Neuronal stem cell (in vitro differentiated cells): ENCODE results near the gene PYY.

ENCODE experiments used
- DNase-seq: peaks from one replicate; pipeline ENCODE4 v3.0.0-alpha.2; 2013; ENCODE audit warnings: low spot score
- H2AFZ ChIP-seq: one replicate; pipeline ENCODE4 v1.6.1; 2013; ENCODE audit warnings: mild to moderate bottlenecking, low read length, inconsistent platforms
- H2AK5ac ChIP-seq: 2 replicates; pipeline ENCODE4 v1.6.1; 2013; ENCODE audit warnings: low read depth, mild to moderate bottlenecking, inconsistent platforms, low read length, moderate library complexity, mixed read lengths
- H2BK120ac ChIP-seq: 2 replicates; pipeline ENCODE4 v1.6.1; 2013; ENCODE audit warnings: low read depth, mild to moderate bottlenecking, inconsistent platforms, low read length, moderate library complexity, mixed read lengths
- H2BK12ac ChIP-seq: one replicate; pipeline ENCODE4 v1.6.1; 2013; ENCODE audit warnings: low read length, inconsistent platforms
- H2BK15ac ChIP-seq: 2 replicates; pipeline ENCODE4 v1.6.1; 2013; ENCODE audit warnings: mild to moderate bottlenecking, low read length, inconsistent platforms, mixed read lengths
- H2BK5ac ChIP-seq: one replicate; pipeline ENCODE4 v1.6.1; 2013; ENCODE audit warnings: inconsistent platforms, mild to moderate bottlenecking, low read length, moderate library complexity
- H3K14ac ChIP-seq: one replicate; pipeline ENCODE4 v1.6.1; 2013; ENCODE audit warnings: low read length, inconsistent platforms
- H3K18ac ChIP-seq: 2 replicates; pipeline ENCODE4 v1.6.1; 2013; ENCODE audit warnings: low read length, inconsistent platforms
- H3K23ac ChIP-seq: 2 replicates; pipeline ENCODE4 v1.6.1; 2013; ENCODE audit warnings: low read depth, mild to moderate bottlenecking, mixed read lengths, low read length, inconsistent platforms; ENCODE audit not compliant: poor library complexity
- H3K27ac ChIP-seq: replicated peaks from 3 replicates; pipeline ENCODE4 v1.5.1; 2013; ENCODE audit warnings: low read length, inconsistent platforms
- H3K27me3 ChIP-seq, 3 experiments: 2 replicates each; pipeline ENCODE4 v1.6.1; 2013; ENCODE audit warnings: low read length in 3 of 3, mild to moderate bottlenecking in 2 of 3, inconsistent platforms in 1 of 3, low read depth in 1 of 3, mixed read lengths in 1 of 3, moderate library complexity in 1 of 3; ENCODE audit not compliant: control insufficient read depth in 3 of 3, insufficient read depth in 3 of 3
- H3K36me3 ChIP-seq, 2 donors: replicated peaks in 1 of 2; 2 replicates each; pipeline ENCODE4 v1.6.1; 2013; ENCODE audit warnings: low read length in 2 of 2; ENCODE audit not compliant: control insufficient read depth in 2 of 2, insufficient read depth in 2 of 2
- H3K4ac ChIP-seq: 2 replicates; pipeline ENCODE4 v1.6.1; 2013; ENCODE audit warnings: inconsistent platforms, mild to moderate bottlenecking, low read length, moderate library complexity
- H3K4me1 ChIP-seq, 2 donors: 1 replicate in 1 of 2; 2 replicates in 1 of 2; pipeline ENCODE4 v1.6.1; 2013; ENCODE audit warnings: low read length in 2 of 2, low read depth in 1 of 2; ENCODE audit not compliant: control insufficient read depth in 2 of 2, insufficient read depth in 1 of 2
- H3K4me2 ChIP-seq: one replicate; pipeline ENCODE4 v1.6.1; 2013; ENCODE audit warnings: mild to moderate bottlenecking, low read length, inconsistent platforms; ENCODE audit not compliant: insufficient read depth, poor library complexity, severe bottlenecking
- H3K4me3 ChIP-seq, 2 donors: 2 replicates each; pipeline ENCODE4 v1.5.1; 2013; ENCODE audit warnings: low read length in 2 of 2, mild to moderate bottlenecking in 2 of 2, inconsistent platforms in 1 of 2, moderate library complexity in 1 of 2
- H3K79me1 ChIP-seq: one replicate; pipeline ENCODE4 v1.6.1; 2013; ENCODE audit warnings: low read depth, mild to moderate bottlenecking, inconsistent platforms, low read length, moderate library complexity
- H3K9ac ChIP-seq: one replicate; pipeline ENCODE4 v1.6.1; 2013; ENCODE audit warnings: mild to moderate bottlenecking, low read depth, low read length, inconsistent platforms; ENCODE audit not compliant: poor library complexity
- H3K9me3 ChIP-seq, 2 donors: replicated peaks in 1 of 2; 2 replicates each; pipeline versions ENCODE3 to v1.6.1; 2013; ENCODE audit warnings: low read length in 2 of 2, mild to moderate bottlenecking in 2 of 2, inconsistent platforms in 1 of 2, low read depth in 1 of 2, mixed read lengths in 1 of 2, moderate library complexity in 1 of 2; ENCODE audit not compliant: control insufficient read depth in 2 of 2, insufficient read depth in 1 of 2
- H4K8ac ChIP-seq: one replicate; pipeline ENCODE4 v1.6.1; 2013; ENCODE audit warnings: low read depth, mild to moderate bottlenecking, inconsistent platforms, low read length, moderate library complexity
- H4K91ac ChIP-seq: one replicate; pipeline ENCODE4 v1.6.1; 2013; ENCODE audit warnings: low read length, low read depth, mild to moderate bottlenecking, inconsistent platforms; ENCODE audit not compliant: poor library complexity
- WGBS, 2 donors: extraction: QIAGEN DNeasy Blood & Tissue Kit; methylation state at CpG; one replicate each; pipeline ENCODE4 v1.1.7; 2013; ENCODE audit warnings: missing lambda C conversion rate in 2 of 2, mixed read lengths in 1 of 2; ENCODE audit not compliant: insufficient read length in 2 of 2, insufficient replicate concordance in 1 of 2; ENCODE audit errors: extremely low coverage in 2 of 2; 5-methylcytosine and 5-hydroxymethylcytosine counted together

Gene PYY

GRCh38 chr17:43905985-43906852 lies 47.5 kb downstream of the PYY start:
- H2BK120ac ChIP-seq, result peak overlapping the region; percentile 52
- peak overlapping the region; percentile 7 for H2AK5ac ChIP-seq
- no peaks in the 10 kb centered on the region for H3K79me1 ChIP-seq
- no CpG with 5 or more reads among the region's 37 CpGs for WGBS, 2 donors
- no peaks in the 10 kb centered on the region for H3K9me3 ChIP-seq
- peak overlapping the region; percentile 99 for H3K4me2 ChIP-seq
- H3K4me3 ChIP-seq, result peak overlapping the region; percentile 58 to 89
- no peak overlapping the region for H4K91ac ChIP-seq
- peak; percentile 77 for DNase-seq
- H3K27ac ChIP-seq, result peak overlapping the region; percentile 52
- H3K18ac ChIP-seq, result peak overlapping the region; percentile 84
- H3K4ac ChIP-seq, result no peak overlapping the region
- peak overlapping the region; percentile 61 for H3K9ac ChIP-seq
- peak overlapping the region; percentile 76 for H2BK15ac ChIP-seq
- H3K4me1 ChIP-seq, result peaks cover 19 to 27% of the 10 kb centered on the region in 2 donors
- no peaks in the 10 kb centered on the region for H3K36me3 ChIP-seq
- peak overlapping the region; percentile 99 for H2AFZ ChIP-seq
- H3K14ac ChIP-seq, result no peak overlapping the region
- H2BK5ac ChIP-seq, result peak overlapping the region; percentile 100
- peaks cover 0 to 54% (median 0%) of the 10 kb centered on the region in 3 experiments for H3K27me3 ChIP-seq
- H4K8ac ChIP-seq, result no peak overlapping the region
- H2BK12ac ChIP-seq, result peak overlapping the region; percentile 42
- no peak overlapping the region for H3K23ac ChIP-seq

DNA sequence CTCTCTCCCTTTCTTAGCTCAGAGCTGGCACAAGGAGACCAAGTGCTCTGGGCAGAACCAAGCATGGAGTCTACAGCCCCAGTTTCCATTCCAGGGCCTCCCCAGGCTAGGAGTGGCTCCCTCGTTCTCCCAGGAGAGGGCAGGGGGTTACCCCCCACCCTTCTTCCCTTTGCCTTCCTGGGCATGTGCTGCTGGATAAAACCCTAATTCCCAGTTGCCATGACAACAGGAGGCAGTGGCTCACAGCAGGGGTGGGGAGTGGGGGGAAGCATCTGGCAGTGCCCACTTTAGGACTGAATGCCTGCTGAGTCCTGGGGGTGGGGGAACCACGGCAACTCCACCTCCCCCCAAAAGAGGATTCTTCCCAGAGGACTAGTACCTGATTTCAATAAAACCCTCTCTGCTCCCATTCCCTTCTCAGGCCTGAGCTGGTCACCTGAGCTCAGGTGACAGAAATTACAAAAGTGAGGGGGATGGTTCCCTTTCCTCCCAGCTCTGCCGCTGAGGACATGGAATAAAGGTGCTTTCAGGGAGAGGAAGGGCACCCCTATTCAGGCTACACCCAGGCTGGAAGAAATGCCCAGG lies 48.2 kb downstream of the PYY start:
- Histone ChIP-seq H3K36me3 (no peaks in the 10 kb centered on the region), H2AFZ (peak overlapping the region; percentile 99), H3K4me1 (peaks cover 23 to 31% of the 10 kb centered on the region in 2 donors), H2BK15ac (peak overlapping the region; percentile 76), H3K27ac (peak overlapping the region; percentile 52), H3K9ac (peak overlapping the region; percentile 61), H3K4ac (no peak overlapping the region), H3K14ac (no peak overlapping the region), H3K79me1 (no peaks in the 10 kb centered on the region), H3K27me3 (peaks cover 0 to 53% (median 0%) of the 10 kb centered on the region in 3 experiments), H2BK5ac (no peak overlapping the region), H2AK5ac (peak overlapping the region; percentile 7), H3K23ac (no peak overlapping the region), H4K91ac (no peak overlapping the region), H2BK12ac (peak overlapping the region; percentile 42), H3K4me3 (peak overlapping the region in 1 of 2 donors; percentile 75), H3K4me2 (peak overlapping the region; percentile 99), H4K8ac (no peak overlapping the region), H3K9me3 (no peaks in the 10 kb centered on the region), H3K18ac (peak overlapping the region; percentile 84), H2BK120ac (peak overlapping the region; percentile 52)
- DNase-seq, result peak; percentile 44
- no CpG with 5 or more reads among the region's 3 CpGs for WGBS, 2 donors
